ENCODE data around the gene SLC17A9.

The SLC17A9 gene

DNA sequence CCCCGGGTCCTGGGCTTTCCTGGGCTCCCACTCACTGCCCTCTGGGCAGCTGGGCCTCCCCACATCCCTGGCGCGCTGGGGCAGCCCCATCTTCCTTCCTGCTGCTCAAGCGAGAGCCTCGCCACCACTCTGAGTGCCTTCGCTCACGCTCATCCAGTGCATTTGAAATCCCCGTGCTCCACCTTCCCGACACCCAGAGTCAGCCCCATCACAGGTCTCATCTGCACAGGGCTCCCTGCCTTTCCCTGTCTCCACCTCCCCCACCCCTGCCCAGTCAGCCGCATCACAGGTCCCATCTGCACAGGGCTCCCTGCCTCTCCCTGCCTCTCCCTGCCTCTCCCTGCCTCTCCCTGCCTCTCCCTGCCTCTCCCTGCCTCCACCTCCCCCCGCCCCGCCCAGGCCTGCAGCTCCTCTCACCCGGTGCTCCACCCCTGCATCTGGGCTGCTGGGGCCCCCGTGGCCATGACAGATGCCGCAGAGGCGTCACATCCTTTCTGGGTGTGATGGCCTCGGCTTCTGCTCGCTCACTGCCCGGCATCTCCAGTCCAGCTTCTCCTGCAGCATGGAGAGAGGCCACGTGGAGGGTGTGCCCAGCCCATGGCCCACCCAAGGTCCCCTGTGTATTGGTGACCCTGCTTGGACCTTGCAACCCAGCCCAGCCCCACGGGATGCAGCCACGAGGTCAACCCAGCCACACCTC lies 63.3 kb downstream of the SLC17A9 start:
- TF ChIP-seq ZNF274 (IDR thresholded peaks at IDR 0.05; ENCODE audit: low read depth, low read length), result no peak
- TF ChIP-seq SUZ12 (IDR thresholded peaks at IDR 0.05; ENCODE audit: extremely low read depth, insufficient read depth, insufficient read length), result no peak
- no peak for TF ChIP-seq YY1 (IDR thresholded peaks at IDR 0.05; ENCODE audit: insufficient read depth, insufficient read length)
- peaks cover 17% of the 10 kb centered on the region for H3K27me3 ChIP-seq (ENCODE audit: insufficient read depth, insufficient read length)

DNA sequence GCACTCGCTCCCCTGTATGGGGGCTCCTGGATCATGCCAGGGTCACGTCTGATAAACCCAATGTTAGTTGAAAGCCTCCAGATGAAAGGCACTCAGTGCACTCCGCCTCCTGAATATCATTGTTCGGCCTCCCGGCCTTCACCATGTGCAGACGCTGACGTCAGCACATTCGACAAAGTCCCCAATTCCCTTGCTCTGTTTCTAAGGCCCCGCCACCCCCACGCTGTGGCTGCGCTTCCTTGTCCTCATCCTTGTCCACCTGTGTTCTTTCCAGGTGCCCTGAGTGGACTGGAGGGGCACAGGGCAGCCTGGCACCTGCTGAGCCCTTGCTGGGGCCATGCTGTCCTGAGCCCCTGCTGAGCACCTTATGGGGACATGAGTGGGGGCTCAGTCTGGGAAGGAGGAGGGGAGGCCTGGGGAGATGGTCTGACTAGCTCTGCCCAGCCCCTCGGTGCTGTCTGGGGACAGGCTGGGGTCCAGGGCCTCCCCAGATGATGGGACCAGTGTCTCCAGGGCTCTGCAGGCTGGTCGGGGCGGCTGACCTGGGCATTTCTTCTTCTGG lies 64.1 kb downstream of the SLC17A9 start:
- no peak for DNase-seq (ENCODE audit: low read depth, low spot score)
- H3K9me3 ChIP-seq (ENCODE audit: insufficient read depth, low read length), result peaks cover 25% of the 10 kb centered on the region
- TF ChIP-seq YY1 (IDR thresholded peaks at IDR 0.05; ENCODE audit: insufficient read depth, insufficient read length) (no peak), SUZ12 (IDR thresholded peaks at IDR 0.05; ENCODE audit: extremely low read depth, insufficient read depth, insufficient read length) (no peak), ZNF274 (IDR thresholded peaks at IDR 0.05; ENCODE audit: low read depth, low read length) (no peak)
- no peaks in the 10 kb centered on the region for H3K36me3 ChIP-seq (ENCODE audit: insufficient read depth, insufficient read length, low read length)
- peaks cover 16% of the 10 kb centered on the region for H3K4me1 ChIP-seq (ENCODE audit: insufficient read depth, insufficient read length)
- H3K4me3 ChIP-seq (ENCODE audit: insufficient read length, low read depth), result no peak overlapping the region
- no peak overlapping the region for H3K9ac ChIP-seq (ENCODE audit: insufficient read length, low read depth)
- H3K27me3 ChIP-seq (ENCODE audit: insufficient read depth, insufficient read length), result peaks cover 17% of the 10 kb centered on the region

More for the DNA sequence above, 63.3 kb downstream of the SLC17A9 start:
- Histone ChIP-seq H3K9ac (ENCODE audit: insufficient read length, low read depth) (peak overlapping the region; percentile 6), H3K4me3 (ENCODE audit: insufficient read length, low read depth) (no peak overlapping the region), H3K9me3 (ENCODE audit: insufficient read depth, low read length) (peaks cover 24% of the 10 kb centered on the region), H3K4me1 (ENCODE audit: insufficient read depth, insufficient read length) (peaks cover 16% of the 10 kb centered on the region), H3K36me3 (ENCODE audit: insufficient read depth, insufficient read length, low read length) (no peaks in the 10 kb centered on the region)
- no peak for DNase-seq (ENCODE audit: low read depth, low spot score)

DNA sequence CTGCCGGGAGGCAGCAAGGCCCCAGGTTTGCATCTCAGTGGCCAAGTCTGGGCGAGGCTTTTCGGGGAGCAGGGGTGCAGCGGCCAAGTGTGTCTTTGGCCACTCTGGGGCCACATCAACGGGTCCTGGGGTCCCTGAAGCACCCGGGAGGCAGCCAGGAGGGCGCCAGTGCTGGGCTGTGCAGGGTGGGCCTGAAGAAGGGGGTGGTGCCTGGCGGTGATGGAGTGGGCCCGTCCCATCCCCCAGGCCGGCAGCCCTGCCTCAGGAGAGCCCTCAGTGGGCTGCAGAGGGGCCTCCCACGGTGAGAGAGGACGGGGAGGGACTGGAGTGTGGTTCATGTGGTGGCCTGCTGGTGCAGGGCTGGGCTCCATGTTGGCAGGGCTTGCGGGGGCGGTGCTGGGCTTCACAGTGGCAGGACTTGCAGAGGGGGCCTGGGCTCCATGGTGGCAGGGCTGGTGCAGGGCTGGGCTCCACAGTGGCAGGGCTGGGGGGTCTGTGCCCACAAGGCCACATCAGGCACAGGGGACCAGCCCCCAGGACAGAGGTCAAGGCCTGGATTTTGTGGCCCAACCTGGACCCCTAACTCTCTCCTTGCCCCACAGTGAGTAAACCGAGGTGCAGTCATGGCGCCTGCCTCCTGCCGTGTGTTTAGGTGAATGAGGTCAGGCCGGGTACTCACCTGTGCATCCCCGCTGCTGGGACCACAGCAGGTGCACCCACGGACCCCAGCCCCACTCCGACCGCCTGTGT lies 64.7 kb downstream of the SLC17A9 start:
- no peaks in the 10 kb centered on the region for H3K36me3 ChIP-seq (ENCODE audit: insufficient read depth, insufficient read length, low read length)
- H3K4me3 ChIP-seq (ENCODE audit: insufficient read length, low read depth), result no peak overlapping the region
- no peak for TF ChIP-seq YY1 (IDR thresholded peaks at IDR 0.05; ENCODE audit: insufficient read depth, insufficient read length)
- TF ChIP-seq SUZ12 (IDR thresholded peaks at IDR 0.05; ENCODE audit: extremely low read depth, insufficient read depth, insufficient read length), result no peak
- no peak for TF ChIP-seq ZNF274 (IDR thresholded peaks at IDR 0.05; ENCODE audit: low read depth, low read length)
- peaks cover 25% of the 10 kb centered on the region for H3K9me3 ChIP-seq (ENCODE audit: insufficient read depth, low read length)
- DNase-seq (ENCODE audit: low read depth, low spot score), result no peak
- H3K9ac ChIP-seq (ENCODE audit: insufficient read length, low read depth), result no peak overlapping the region
- H3K27me3 ChIP-seq (ENCODE audit: insufficient read depth, insufficient read length), result peaks cover 17% of the 10 kb centered on the region
- H3K4me1 ChIP-seq (ENCODE audit: insufficient read depth, insufficient read length), result peaks cover 13% of the 10 kb centered on the region

DNA sequence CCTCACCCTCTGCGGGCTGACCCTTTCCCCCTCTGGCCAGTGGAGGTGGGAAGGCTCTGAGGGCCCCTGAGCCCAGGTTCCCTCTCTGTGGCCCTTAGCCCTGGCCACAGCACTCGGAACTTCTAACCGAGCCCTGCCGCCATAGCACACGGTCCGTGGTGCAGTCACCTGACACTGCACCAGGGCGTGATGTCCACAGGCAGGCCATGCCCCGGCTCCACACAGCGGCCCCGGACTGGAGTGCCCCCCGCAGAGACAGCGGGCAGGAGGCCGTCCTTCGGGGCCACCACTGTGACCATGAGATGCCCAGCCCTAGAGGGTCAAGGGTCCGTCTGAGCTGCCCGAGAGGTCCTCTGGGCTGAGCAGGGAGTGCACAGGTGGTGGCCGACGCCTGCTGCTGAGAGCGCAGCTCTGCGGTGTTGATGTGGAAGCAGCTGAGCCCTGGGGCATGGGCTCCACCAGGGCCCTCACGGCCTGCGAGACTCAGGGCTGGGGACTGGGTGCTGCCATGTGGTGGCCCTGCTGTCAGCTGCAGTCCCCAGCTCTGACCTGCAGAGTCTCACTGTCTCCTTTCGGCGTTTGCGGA lies 65.4 kb downstream of the SLC17A9 start:
- H3K4me3 ChIP-seq (ENCODE audit: insufficient read length, low read depth), result no peak overlapping the region
- DNase-seq (ENCODE audit: low read depth, low spot score), result no peak
- H3K4me1 ChIP-seq (ENCODE audit: insufficient read depth, insufficient read length), result peaks cover 18% of the 10 kb centered on the region
- peaks cover 18% of the 10 kb centered on the region for H3K9me3 ChIP-seq (ENCODE audit: insufficient read depth, low read length)
- no peak for TF ChIP-seq SUZ12 (IDR thresholded peaks at IDR 0.05; ENCODE audit: extremely low read depth, insufficient read depth, insufficient read length)
- TF ChIP-seq YY1 (IDR thresholded peaks at IDR 0.05; ENCODE audit: insufficient read depth, insufficient read length), result no peak
- peaks cover 14% of the 10 kb centered on the region for H3K27me3 ChIP-seq (ENCODE audit: insufficient read depth, insufficient read length)
- no peak overlapping the region for H3K9ac ChIP-seq (ENCODE audit: insufficient read length, low read depth)
- H3K36me3 ChIP-seq (ENCODE audit: insufficient read depth, insufficient read length, low read length), result no peaks in the 10 kb centered on the region

Measured in NT2/D1 (cell line).